ENCODE results near the gene PDE11A.

Gene PDE11A

DNA sequence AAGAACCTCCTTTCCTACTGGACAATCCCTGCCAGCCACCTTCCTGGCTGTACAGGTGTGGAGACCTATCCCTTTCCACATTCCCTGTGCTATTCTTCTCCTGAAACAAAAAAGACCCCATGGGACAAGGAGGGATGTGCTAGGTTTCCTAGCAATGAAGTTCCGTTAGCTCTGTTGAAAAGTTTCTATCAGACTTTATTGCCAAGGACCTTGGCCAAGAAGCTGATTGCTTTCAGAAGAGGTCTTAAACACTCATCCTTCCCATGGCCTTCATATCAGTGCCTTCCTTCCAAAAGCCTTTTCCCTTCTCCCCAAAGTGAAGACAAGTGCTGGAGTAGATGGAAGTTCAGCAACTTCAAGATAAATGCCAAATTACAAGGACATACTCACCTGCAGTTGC lies 485.2 kb downstream of the PDE11A start:
- no peak for DNase-seq

GRCh38 chr2:177586154-177586553 lies 486.4 kb downstream of the PDE11A start:
- DNase-seq: no peak

DNA sequence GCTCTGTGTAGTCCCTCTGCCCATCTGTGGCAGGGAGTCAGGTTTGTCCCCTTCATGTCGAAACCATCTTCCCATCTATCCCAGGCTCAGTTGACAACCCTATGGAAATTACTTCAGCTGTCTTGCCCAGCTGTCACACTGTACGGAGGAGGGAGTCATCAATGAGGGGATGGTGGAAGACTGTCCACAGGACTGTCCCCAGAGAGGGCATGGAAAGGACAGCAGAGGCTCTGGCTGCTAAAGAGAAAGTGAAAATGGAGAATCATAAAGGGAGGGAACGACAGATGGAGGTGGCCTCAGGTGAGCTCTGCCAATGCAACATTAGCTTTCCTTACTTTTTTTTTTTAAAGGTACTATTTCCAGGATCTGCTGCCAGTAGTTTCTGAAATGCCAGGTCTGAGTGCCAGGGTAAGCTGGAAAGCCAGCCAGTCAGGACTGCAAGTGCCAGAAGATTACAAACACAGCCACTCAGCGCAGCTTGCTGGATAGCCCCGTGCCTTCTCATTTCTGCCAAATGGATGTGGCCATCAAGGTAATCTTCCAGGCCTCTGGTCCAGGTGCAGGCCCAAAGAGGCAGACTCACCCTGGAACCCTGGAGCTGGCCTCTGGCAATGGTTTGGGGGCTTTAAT lies 487.2 kb downstream of the PDE11A start:
- no peak for DNase-seq

GRCh38 chr2:177584030-177584692 lies 488.4 kb downstream of the PDE11A start:
- DNase-seq: no peak

DNA sequence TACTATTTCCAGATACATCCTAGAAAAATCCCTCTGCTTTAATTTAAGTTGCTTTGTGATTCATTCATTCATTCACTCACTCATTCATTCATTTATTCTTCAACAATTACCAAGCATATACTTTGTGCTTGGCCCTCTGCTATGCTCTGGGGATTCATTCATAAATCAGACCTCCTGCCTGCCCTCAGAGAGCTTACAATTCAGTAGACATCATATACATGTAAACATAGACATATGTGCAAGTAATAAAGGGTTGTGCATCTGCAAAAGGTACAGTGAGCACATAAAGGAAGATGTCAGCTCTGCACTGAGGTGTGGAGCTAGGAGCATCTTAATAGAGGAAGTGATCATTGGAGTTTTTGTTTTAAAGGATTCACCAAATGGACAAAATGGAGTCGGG lies 490.6 kb downstream of the PDE11A start:
- DNase-seq: no peak

GRCh38 chr2:177579486-177580036 lies 493.0 kb downstream of the PDE11A start:
- DNase-seq: no peak

DNA sequence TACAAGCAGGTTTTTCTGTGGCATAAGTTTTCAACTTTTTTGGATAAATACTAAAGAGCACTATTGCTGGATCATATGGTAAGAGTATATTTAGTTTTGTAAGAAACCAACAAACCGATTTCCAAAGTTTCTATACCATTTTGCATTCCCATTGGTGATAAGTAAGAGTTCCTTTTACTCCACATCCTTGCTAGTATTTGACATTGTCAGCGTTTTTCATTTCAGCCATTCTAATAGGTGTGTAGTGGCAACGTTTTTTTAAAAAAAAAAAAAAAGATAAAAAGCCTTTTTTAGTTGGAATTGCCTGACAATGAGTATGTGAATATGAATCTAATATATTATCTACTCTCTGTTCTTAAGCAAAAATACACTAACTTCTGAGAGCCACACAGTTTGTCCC lies 494.1 kb downstream of the PDE11A start:
- DNase-seq: no peak

DNA sequence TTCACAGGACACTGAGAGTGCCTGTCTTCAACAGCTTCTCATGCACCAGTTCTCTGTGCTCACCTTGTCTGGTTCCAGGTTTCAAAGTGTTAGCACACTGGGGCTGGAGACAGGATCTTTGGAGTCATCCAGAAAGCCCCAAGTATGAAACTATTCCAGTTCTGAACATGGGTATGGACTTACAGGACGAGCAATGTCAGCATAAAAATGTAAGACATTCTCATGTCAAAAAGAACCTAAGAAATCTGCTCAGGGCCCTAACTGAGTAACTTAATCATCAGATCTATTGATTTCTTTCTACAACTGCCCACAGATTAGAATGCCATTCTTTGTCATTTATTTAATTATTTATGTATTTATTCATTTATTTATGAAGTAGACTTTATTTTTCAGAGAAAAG lies 495.5 kb downstream of the PDE11A start:
- no peak for DNase-seq

GRCh38 chr2:177575358-177575757 lies 497.2 kb downstream of the PDE11A start:
- DNase-seq: no peak

DNA sequence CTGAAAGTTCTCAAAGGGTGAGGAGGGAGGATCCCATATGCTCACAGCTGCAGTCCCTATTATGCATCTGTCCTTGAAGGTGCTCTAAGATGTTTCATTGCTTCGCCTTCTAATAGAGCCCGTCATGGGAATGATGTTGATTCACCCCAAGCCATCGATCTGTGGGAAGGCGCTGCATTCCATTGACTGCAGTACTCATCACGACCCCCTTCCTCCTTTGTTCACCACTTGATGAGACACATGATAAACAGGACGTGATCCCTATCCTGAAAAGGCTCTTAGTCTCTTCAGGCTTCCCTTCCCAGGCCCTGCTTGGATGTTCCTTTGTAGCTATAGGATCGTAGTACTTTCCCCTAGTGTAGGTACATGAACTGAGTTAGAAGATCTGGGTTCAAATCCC lies 498.2 kb downstream of the PDE11A start:
- no peak for DNase-seq

Measured in activated effector memory CD4-positive, alpha-beta T cell treated with anti-CD3 and anti-CD28 coated beads, Interleukin-2, amount 50 U/mL, for 16 hours (primary cell).